Breast epithelium (tissue), 4 donors: Measurements from ENCODE around the gene CFAP157. TPM values are rescaled to one million over a fixed set of nuclear protein-coding genes. Genes with fewer than 3 reads are reported as not detected.

Experiments
- DNase-seq, 2 donors: peaks; one replicate each; pipeline ENCODE4 v3.0.0-alpha.2; 2019; ENCODE audit warnings: low spot score in 2 of 2
- H3K27ac ChIP-seq, 2 donors: fragments of 200-600 bp; sonication (generic) in 1 of 2; one replicate each; pipeline ENCODE4 v1.5.1; 2016 to 2019; ENCODE audit warnings: mild to moderate bottlenecking in 1 of 2
- H3K27me3 ChIP-seq, 2 donors: fragments of 200-600 bp; sonication (generic) in 1 of 2; one replicate each; pipeline versions ENCODE4 v1.5.1 to v1.6.0; 2017 to 2019; ENCODE audit warnings: control low read depth in 1 of 2, mild to moderate bottlenecking in 1 of 2
- H3K36me3 ChIP-seq: fragments of 200-600 bp; one replicate; pipeline ENCODE4 v1.5.1; 2019
- H3K4me1 ChIP-seq, 2 donors: fragments of 200-600 bp; sonication (generic); one replicate each; pipeline ENCODE4 v1.5.1; 2016 to 2019; ENCODE audit warnings: control low read depth in 1 of 2
- H3K4me3 ChIP-seq, 3 donors: fragments of 200-600 bp; sonication (generic); 1 replicate in 2 of 3; 2 replicates in 1 of 3; pipeline ENCODE4 v1.5.1; 2016 to 2019; ENCODE audit warnings: mild to moderate bottlenecking in 3 of 3, moderate library complexity in 2 of 3
- H3K9me3 ChIP-seq, 2 donors: fragments of 200-600 bp; sonication (generic) in 1 of 2; one replicate each; pipeline ENCODE4 v1.5.1; 2016 to 2019; ENCODE audit warnings: control low read depth in 1 of 2
- POLR2A ChIP-seq: fragments of 450-650 bp; IDR thresholded peaks from one replicate; pipeline ENCODE4 v1.6.1; 2016; ENCODE audit warnings: antibody characterized with exemption, mild to moderate bottlenecking, moderate library complexity
- POLR2AphosphoS5 ChIP-seq, 3 donors: sonication (generic); formaldehyde crosslinking; IDR thresholded peaks; one replicate each; pipeline ENCODE4 v1.6.1; 2017; ENCODE audit warnings: antibody characterized with exemption in 3 of 3
- intact Hi-C: fragments of 100-400 bp; cut with DNase I; formaldehyde crosslinking; loops from one replicate; pipeline ENCODE4 v1.15.1; 2023; ENCODE audit warnings: low total_unique reads
- total RNA-seq, 3 donors: library from RNA; depleted of rRNA; stranded (reverse); fragments of >200 nt; gene quantifications; one replicate each; pipeline ENCODE4 v1.1.0, GENCODE V29; 2016
- TF ChIP-seq, protein P1 (sequence below), 3 donors: fragments of 450-650 bp; IDR thresholded peaks; one replicate each; pipeline ENCODE4 v1.5.1; 2016 to 2017; ENCODE audit warnings: antibody characterized with exemption in 3 of 3, mild to moderate bottlenecking in 3 of 3, moderate library complexity in 3 of 3

The CFAP157 gene
- total RNA-seq, 3 donors from 2014 or later, result 2.0 TPM; not detected in 1

DNA sequence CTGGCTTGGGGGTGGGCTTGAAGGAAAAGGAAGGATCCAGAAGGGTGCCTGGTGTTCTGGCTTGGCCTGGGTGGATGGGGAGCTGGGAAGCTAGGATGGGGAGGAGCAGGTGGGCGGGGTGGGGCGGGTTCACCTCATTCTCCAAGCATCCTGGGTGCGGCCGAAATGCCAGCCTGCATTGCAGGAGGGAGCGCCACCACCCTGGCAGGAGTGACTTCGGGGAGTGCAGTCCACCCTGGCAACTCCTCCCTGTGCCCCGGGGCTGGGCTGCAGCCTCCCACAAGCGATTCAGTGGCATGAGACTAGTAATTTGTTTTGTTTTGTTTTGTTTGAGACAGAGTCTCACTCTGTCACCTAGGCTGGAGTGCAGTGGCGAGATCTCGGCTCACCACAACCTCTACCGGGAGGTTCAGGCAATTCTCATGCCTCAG, 14.6 kb downstream of the CFAP157 start:
- Histone ChIP-seq H3K36me3 (no peaks in the 10 kb centered on the region), H3K27me3 (no peaks in the 10 kb centered on the region), H3K27ac (no peak overlapping the region), H3K4me1 (peaks cover 0 to under 1% of the 10 kb centered on the region in 2 donors), H3K9me3 (no peaks in the 10 kb centered on the region), H3K4me3 (no peak overlapping the region)
- no peak for DNase-seq
- TF ChIP-seq, protein P1, sequence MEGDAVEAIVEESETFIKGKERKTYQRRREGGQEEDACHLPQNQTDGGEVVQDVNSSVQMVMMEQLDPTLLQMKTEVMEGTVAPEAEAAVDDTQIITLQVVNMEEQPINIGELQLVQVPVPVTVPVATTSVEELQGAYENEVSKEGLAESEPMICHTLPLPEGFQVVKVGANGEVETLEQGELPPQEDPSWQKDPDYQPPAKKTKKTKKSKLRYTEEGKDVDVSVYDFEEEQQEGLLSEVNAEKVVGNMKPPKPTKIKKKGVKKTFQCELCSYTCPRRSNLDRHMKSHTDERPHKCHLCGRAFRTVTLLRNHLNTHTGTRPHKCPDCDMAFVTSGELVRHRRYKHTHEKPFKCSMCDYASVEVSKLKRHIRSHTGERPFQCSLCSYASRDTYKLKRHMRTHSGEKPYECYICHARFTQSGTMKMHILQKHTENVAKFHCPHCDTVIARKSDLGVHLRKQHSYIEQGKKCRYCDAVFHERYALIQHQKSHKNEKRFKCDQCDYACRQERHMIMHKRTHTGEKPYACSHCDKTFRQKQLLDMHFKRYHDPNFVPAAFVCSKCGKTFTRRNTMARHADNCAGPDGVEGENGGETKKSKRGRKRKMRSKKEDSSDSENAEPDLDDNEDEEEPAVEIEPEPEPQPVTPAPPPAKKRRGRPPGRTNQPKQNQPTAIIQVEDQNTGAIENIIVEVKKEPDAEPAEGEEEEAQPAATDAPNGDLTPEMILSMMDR (IDR thresholded peaks at IDR 0.05), result no peak
- no peak for TF ChIP-seq POLR2A
- no peak for TF ChIP-seq POLR2AphosphoS5 (IDR thresholded peaks at IDR 0.05)
- intact Hi-C loops, result no loop called here

DNA sequence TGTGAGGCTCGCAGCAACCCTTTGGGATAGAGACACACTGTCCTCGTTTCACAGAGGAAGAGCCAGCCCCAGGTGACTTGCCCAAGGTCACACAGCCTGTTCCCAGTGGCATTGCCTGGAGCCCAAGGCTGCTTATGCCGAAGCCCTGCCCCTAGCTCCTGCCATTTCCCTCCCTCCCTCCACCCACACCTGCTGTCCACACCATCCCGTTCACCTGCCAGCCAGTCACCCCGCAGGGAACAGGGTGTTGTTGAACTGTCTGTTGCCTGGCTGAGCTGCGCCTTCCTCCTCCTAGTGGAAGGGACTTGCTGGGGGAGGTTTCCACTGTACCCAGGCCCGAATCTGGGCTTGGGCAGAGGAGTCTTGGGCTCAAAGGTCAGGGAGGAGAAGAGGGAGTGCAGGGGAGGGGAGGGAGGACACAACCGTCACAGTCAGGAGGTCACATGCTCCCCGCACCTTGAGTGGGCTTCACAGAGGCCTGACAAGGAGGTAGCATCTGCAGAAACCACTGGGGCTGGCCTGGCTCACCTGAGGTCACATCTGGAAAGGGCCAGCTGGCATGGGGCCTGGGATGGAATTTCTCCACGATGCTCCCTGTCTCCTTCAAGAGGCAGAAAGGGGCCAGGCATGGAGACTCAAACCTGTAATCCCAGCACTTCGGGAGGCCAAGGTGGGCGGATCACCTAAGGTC, 15.4 kb downstream of the CFAP157 start:
- intact Hi-C loops, result no loop called here
- no peaks in the 10 kb centered on the region for H3K9me3 ChIP-seq
- TF ChIP-seq POLR2AphosphoS5 (IDR thresholded peaks at IDR 0.05) (no peak), POLR2A (no peak)
- TF ChIP-seq, protein P1 (IDR thresholded peaks at IDR 0.05), result no peak
- no peaks in the 10 kb centered on the region for H3K36me3 ChIP-seq
- H3K4me3 ChIP-seq, result no peak overlapping the region
- H3K27me3 ChIP-seq, result no peaks in the 10 kb centered on the region
- no peak overlapping the region for H3K27ac ChIP-seq
- no peak for DNase-seq
- H3K4me1 ChIP-seq, result no peaks in the 10 kb centered on the region

DNA sequence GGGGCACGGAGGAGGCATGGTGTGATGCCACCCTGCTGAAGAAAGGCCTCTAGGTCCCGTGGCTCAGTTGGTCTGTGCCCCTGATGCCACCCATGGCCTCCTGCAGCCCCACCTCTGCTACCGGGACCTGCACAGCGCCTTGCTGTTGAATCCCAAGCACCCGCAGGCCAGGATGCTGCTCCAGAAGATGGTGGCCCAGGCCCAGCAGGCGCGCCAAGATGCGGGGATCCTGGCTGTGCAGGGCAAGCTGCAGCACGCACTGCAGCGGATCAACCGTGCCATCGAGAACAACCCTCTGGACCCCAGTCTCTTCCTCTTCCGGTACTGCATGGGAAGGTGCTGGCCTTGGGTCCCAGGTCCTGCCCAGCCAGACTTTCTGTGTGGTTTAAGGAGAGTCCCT, 16.2 kb downstream of the CFAP157 start:
- no peak for DNase-seq
- Histone ChIP-seq H3K4me3 (no peak overlapping the region), H3K27me3 (no peaks in the 10 kb centered on the region), H3K9me3 (no peaks in the 10 kb centered on the region), H3K36me3 (no peaks in the 10 kb centered on the region), H3K4me1 (no peaks in the 10 kb centered on the region), H3K27ac (no peak overlapping the region)
- intact Hi-C loops, result no loop called here
- no peak for TF ChIP-seq POLR2A
- TF ChIP-seq, protein P1 (IDR thresholded peaks at IDR 0.05), result no peak
- TF ChIP-seq POLR2AphosphoS5 (IDR thresholded peaks at IDR 0.05), result no peak

DNA sequence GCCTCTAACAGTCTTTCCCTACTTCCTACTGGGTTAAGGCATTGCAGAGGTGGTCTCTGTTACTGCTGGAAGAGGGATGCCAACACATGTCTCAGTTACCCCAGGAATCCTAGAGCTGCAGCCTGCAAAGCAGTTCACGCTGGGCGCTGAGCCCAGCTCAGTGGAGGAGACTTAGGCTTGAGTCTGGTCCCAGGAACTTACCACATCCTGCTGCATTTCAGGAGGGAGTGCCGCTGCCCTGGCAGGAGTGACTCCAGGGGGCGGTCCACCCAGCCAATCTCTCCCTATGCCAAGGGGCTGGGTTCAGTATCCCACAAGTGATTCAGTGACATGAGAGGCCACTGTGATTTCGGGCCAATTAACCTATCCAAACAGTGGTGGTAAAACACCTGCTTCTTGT, 16.7 kb downstream of the CFAP157 start:
- DNase-seq, result no peak
- intact Hi-C loops, result no loop called here
- Histone ChIP-seq H3K36me3 (no peaks in the 10 kb centered on the region), H3K9me3 (no peaks in the 10 kb centered on the region), H3K4me1 (no peaks in the 10 kb centered on the region), H3K27ac (no peak overlapping the region), H3K27me3 (no peaks in the 10 kb centered on the region), H3K4me3 (no peak overlapping the region)
- TF ChIP-seq POLR2AphosphoS5 (IDR thresholded peaks at IDR 0.05), result no peak
- TF ChIP-seq, protein P1 (IDR thresholded peaks at IDR 0.05), result no peak
- TF ChIP-seq POLR2A, result no peak

DNA sequence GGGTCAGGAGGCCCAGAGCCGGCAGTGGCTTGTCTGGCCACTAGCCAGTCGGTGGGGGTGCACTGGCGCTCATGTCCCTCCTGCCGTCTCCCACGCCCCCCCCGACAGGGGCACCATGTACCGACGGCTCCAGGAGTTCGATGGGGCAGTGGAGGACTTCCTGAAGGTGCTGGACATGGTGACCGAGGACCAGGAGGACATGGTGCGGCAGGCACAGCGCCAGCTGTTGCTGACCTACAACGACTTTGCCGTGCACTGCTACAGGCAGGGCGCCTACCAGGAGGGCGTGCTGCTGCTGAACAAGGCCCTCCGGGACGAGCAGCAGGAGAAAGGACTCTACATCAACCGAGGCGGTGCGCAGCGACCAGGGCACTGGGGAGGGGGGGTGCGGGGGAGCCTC, 17.2 kb downstream of the CFAP157 start:
- no peak overlapping the region for H3K27ac ChIP-seq

More for the DNA sequence above, 17.2 kb downstream of the CFAP157 start:
- H3K27me3 ChIP-seq, result no peaks in the 10 kb centered on the region
- no peaks in the 10 kb centered on the region for H3K9me3 ChIP-seq
- intact Hi-C loops, result no loop called here
- no peaks in the 10 kb centered on the region for H3K4me1 ChIP-seq
- no peak for TF ChIP-seq POLR2A
- TF ChIP-seq, protein P1 (IDR thresholded peaks at IDR 0.05), result no peak
- TF ChIP-seq POLR2AphosphoS5 (IDR thresholded peaks at IDR 0.05), result no peak
- no peaks in the 10 kb centered on the region for H3K36me3 ChIP-seq
- H3K4me3 ChIP-seq, result no peak overlapping the region
- DNase-seq, result no peak
